CD4-positive, alpha-beta T cell treated with Interleukin-17A for 4 hours (primary cell): ENCODE measurements around the gene MIOX.
"Not testable (repeated sequence)": the region's sequence is repeated elsewhere in the genome, so short reads cannot be mapped to it uniquely, and the experiment has no call there.

Source experiments
- DNase-seq: peaks from one replicate; pipeline ENCODE4 v3.0.0-alpha.2; 2020; ENCODE audit warnings: mixed read lengths

MIOX gene

GRCh38 chr22:50531546-50531961 lies 44.9 kb downstream of the MIOX start:
- DNase-seq: peak; percentile 64

DNA sequence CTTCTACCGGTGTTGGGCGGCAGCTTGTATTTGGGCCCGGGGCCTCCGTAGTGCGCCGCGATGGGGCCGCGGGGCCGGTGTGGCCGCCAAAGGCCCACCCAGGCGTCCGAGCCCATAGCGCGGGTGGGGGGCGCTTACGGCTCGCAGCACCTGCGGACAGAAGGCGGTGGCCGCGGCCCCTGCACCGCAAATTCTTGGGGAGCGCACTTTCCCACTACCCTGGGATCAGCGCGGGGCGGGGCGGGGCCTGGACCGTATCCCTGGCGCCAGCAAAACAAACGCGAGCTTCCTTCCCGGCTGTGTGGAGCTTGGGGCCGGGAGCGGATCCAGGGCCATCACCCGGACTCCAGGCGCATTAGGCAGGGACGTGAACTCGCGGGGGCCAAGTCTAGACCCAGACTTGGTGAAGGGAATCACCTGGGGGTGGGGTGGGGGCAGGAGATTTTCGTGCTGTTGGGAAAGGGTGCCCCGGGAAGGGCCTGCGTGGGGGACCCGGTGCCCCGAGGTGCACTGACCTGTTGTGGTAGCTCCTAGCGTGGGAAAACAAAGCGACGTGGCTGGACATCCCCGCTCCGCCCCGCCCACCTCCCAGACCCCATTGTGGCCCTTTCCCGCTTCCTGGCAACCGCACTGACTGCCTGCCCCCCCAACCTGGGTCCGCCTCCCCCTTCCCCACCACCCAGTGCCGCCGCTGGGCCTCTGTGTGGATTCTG lies 45.5 kb downstream of the MIOX start:
- peak; percentile 20 for DNase-seq

- no peak for DNase-seq
Measured at GRCh38 chr22:50532824-50533796, 46.5 kb downstream of the MIOX start.

GRCh38 chr22:50533856-50534711 lies 47.4 kb downstream of the MIOX start:
- not testable (repeated sequence) for DNase-seq

DNA sequence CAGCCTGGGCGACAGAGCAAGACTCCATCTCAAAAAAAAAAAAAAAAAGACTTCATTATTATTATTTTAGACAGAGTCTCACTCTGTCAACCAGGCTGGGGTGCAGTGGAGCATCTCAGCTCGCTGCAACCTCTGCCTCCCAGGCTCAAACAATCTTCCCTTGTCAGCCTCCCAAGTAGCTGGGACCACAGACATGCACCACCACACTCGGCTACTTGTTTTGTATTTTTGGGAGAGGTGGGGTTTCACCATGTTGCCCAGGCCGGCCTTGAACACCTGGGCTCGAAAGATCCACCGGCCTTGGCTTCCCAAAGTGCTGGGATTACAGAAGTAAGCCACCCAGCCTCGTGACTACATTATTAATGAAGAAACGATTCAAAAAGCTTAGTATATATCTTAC lies 48.5 kb downstream of the MIOX start:
- no peak for DNase-seq

DNA sequence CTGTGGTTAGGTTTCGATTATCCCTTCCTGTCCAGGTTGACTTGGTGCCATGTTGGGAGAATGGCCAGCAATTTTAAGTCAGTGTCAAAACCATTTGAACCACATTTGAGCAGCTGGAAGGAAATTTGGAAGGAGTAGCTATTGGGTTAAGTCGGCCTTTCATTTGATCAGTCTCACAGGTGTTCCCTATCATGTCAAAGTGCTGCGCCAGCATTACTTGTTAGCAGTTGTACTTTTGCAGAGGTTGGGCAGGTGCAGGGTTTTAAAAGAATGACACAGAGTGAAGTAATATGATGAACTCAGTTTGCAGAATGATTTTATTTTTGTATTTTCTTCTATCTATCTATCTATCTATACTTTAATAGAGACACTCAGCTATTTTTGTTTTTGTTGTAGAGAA lies 49.6 kb downstream of the MIOX start:
- DNase-seq: no peak

DNA sequence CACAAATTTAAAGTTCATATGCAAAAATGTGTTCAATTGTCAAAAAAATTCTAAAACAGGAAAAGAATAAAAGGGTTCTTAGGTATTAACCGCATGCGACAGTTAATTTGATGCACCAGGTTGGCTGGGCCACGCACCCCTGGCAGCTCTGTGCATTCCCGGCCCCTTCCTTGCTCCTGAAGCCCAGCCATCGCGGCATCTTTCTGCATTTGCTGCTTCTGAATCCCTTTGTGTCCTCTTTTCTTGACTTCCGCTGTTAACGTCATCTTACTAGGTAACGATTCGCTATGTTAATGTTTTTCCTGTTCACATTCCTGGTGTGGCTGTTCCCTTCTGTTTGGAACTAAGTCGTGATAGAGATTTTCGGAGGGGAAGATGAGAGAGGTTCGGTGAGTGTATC lies 51.1 kb downstream of the MIOX start:
- DNase-seq: no peak
